ENCODE results near the gene SIX1. TPM values are rescaled to one million over a fixed set of nuclear protein-coding genes. Genes with fewer than 3 reads are reported as not detected.
A peak's percentile ranks its signal among the peaks of the same experiment; 100 is the strongest.

Gene SIX1
- 15.2 and 22.9 TPM in 2 replicates for total RNA-seq (2014; rRNA removed; shearing (Covaris generic); ENCODE audit: low replicate concordance)

GRCh38 chr14:60648934-60649874, at the start of gene SIX1:
Gene SIX1, minus strand, starts transcription at chr14:60649477. Its CDS starts 288 bp downstream, at chr14:60649189.
- in situ Hi-C loops (cut with HindIII; ENCODE audit: low pct_unique_long_range_greater_than_20kb, low sequenced_read_pairs), result loop anchor here (25.0 kb wide), 1 partner anchor 588 kb away; no protein-coding TSS in a partner anchor
- peak; percentile 81 for DNase-seq (ENCODE audit: low read depth)

DNA sequence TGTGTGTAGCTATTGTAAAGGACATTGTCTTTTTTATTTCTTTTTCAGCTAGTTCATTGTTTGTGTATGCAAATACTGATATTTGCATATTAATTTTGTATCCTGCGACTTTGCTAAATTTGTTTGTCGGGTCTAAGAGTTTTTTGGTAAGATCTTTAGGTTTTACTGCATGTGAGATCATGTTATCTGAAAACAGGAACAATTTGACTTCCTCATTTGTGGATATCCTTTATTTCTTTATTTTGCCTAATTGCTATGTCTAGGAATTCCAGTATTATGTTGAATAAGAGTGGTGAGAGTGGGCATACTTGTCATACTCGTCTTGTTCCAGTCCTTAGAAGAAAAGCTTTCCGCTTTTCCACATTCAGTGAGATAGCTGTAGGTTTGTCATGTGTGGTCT, 46.0 kb upstream of the SIX1 start:
- in situ Hi-C loops (cut with HindIII; ENCODE audit: low pct_unique_long_range_greater_than_20kb, low sequenced_read_pairs), result no loop called here
- DNase-seq (ENCODE audit: low read depth), result no peak

GRCh38 chr14:60691383-60692113, 42.3 kb upstream of the SIX1 start:
- in situ Hi-C loops (cut with HindIII; ENCODE audit: low pct_unique_long_range_greater_than_20kb, low sequenced_read_pairs), result no loop called here
- DNase-seq (ENCODE audit: low read depth), result no peak

DNA sequence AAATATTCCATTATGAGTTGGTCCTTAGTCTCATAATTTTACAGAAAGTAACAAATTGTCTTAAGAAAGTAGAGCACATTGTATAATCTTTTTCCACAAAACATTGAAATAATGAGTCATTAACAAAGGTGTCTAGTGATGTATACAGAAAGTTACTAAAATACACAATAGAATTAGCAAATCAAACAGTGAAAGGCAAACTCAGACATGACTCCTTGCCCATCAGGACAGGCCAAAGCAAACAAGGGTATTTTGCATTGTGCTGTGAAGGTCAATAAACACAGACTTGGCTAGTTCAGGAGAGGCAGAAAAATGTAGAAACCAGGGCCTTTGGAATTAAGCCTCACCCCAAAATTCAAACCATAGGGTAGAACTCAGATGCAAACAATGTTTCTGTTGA, 37.6 kb upstream of the SIX1 start:
- in situ Hi-C loops (cut with HindIII; ENCODE audit: low pct_unique_long_range_greater_than_20kb, low sequenced_read_pairs), result no loop called here
- no peak for DNase-seq (ENCODE audit: low read depth)

GRCh38 chr14:60684203-60684602, 34.9 kb upstream of the SIX1 start:
- no peak for DNase-seq (ENCODE audit: low read depth)
- in situ Hi-C loops (cut with HindIII; ENCODE audit: low pct_unique_long_range_greater_than_20kb, low sequenced_read_pairs), result no loop called here

DNA sequence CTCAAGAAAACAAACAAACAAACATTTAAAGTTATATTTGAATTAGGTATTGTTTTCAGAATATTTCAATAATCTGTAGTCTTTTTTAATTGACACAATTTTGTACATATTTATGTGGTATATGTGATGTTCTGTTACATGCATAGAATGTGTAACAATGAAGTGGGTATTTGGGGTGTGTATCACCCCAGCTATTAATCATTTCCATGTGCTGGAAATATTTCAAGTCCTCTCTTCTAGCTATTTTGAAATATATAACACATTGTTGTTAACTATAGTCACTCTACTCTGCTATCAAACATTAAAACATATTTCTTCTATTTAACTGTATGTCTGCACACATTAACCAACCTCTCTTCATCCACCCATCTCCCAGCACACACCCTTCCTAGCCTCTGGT, 32.0 kb upstream of the SIX1 start:
- in situ Hi-C loops (cut with HindIII; ENCODE audit: low pct_unique_long_range_greater_than_20kb, low sequenced_read_pairs), result no loop called here
- no peak for DNase-seq (ENCODE audit: low read depth)

GRCh38 chr14:60680511-60680910, 31.2 kb upstream of the SIX1 start:
- in situ Hi-C loops (cut with HindIII; ENCODE audit: low pct_unique_long_range_greater_than_20kb, low sequenced_read_pairs), result no loop called here
- no peak for DNase-seq (ENCODE audit: low read depth)

DNA sequence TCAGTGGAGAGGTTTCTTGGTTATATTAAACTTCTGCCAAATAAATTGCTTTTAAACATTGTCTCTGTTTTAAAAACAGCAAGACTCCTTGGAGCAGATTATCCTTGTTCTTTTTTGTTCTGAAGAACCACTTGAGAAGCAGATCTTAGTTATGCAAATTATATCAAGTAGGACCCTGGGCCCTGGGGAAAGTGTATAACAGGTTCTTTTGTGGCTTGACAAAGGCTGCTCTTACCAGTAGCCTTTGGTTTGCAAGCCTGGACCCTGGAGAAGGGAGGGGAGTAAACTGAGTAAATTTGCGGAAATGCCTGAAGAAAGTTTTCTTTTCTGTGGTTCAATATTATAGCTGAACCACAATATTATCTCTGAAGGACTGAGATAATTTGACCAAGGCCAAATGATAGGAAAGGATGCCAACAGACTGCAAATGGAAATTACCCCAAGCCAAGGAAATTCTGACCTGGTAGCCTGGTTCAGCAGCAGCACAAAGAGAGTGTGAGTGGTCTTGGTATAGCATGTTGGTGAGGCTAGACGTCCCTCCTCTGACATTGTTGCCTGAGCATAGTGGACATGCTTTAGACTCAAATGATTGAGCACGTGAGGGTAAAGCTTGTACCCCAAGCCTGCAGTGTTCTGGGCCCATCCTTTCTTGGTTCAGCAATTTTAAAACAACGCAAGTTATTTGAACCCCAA, 30.4 kb upstream of the SIX1 start:
- in situ Hi-C loops (cut with HindIII; ENCODE audit: low pct_unique_long_range_greater_than_20kb, low sequenced_read_pairs), result no loop called here
- no peak for DNase-seq (ENCODE audit: low read depth)

GRCh38 chr14:60677701-60678100, 28.4 kb upstream of the SIX1 start:
- in situ Hi-C loops (cut with HindIII; ENCODE audit: low pct_unique_long_range_greater_than_20kb, low sequenced_read_pairs), result no loop called here
- DNase-seq (ENCODE audit: low read depth), result no peak

DNA sequence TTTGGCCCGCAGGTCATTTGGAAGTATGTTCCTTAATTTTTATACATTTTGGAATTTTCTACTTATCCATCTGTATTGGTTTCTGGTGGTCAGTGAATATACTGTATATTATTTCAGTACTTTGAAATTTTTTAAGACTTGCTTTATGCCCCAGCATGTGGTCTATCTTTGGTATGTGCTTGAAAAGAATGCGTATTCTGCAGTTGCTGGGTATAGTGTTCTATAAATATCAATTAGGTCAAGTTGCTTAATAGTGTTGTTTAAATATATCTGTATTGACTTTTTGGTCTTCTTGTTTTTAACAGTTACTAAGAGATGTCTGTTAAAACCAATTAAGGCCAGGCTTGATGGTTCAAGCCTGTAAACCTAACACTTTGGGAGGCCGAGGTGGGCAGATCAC, 21.7 kb upstream of the SIX1 start:
- no peak for DNase-seq (ENCODE audit: low read depth)
- in situ Hi-C loops (cut with HindIII; ENCODE audit: low pct_unique_long_range_greater_than_20kb, low sequenced_read_pairs), result no loop called here

- DNase-seq (ENCODE audit: low read depth), result no peak
- in situ Hi-C loops (cut with HindIII; ENCODE audit: low pct_unique_long_range_greater_than_20kb, low sequenced_read_pairs), result no loop called here
These were observed 19.3 kb upstream of the SIX1 start for GRCh38 chr14:60668431-60669112.

GRCh38 chr14:60665177-60665550, 15.9 kb upstream of the SIX1 start:
- in situ Hi-C loops (cut with HindIII; ENCODE audit: low pct_unique_long_range_greater_than_20kb, low sequenced_read_pairs), result no loop called here
- DNase-seq (ENCODE audit: low read depth), result no peak

GRCh38 chr14:60662982-60663381, 13.7 kb upstream of the SIX1 start:
- in situ Hi-C loops (cut with HindIII; ENCODE audit: low pct_unique_long_range_greater_than_20kb, low sequenced_read_pairs), result no loop called here
- no peak for DNase-seq (ENCODE audit: low read depth)

DNA sequence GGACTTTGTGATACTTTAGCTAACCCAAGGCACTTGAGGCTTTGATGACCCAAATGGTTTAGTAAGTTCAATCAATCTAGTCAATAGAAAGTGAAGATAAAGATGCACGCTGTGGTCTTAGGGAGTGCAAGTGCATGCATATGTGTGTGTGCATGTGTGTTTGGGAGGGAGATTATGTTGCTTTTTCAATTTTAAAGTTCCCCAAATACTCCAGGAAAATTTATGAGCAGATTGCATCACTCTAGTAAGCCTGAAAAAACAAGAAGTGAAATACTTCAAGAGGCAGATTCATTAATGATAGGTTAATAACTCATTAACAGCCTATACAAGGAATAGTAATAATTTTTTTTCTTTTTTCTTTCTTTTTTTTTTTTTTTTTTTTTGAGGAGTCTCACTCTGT, 12.4 kb upstream of the SIX1 start:
- in situ Hi-C loops (cut with HindIII; ENCODE audit: low pct_unique_long_range_greater_than_20kb, low sequenced_read_pairs), result no loop called here
- no peak for DNase-seq (ENCODE audit: low read depth)

DNA sequence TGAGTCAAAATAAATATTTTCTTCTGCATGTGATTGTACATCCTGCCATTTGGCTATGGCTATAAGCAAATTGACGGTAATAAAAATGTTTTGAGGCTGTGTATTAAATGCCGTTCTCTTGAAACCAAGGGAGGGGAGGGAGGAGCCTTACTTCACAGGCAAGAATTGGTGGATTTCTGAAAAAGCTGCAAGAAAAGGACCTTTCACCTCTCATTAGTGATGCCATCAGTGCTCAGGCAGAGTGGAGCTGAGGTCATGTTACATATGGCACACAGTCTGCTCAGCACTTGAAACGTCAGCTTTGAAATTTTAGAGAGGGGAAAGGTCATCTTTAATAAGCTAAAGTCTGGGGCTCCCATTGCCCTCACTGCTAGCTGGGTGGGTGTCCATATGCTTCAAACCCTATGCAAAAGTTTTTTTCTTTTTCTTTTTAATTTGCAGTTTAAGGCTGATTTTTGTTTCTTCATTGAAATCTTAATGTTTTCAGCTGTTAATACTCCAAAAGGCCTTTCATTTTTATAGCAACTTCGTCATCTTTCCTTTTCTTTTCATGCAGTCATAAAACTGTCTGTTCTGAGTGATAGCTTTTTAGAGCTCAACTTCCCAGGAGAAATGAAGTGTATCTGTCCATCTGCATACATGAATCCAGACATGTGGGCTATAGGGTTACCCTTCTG, 9.8 kb upstream of the SIX1 start:
- DNase-seq (ENCODE audit: low read depth), result no peak
- in situ Hi-C loops (cut with HindIII; ENCODE audit: low pct_unique_long_range_greater_than_20kb, low sequenced_read_pairs), result no loop called here

- in situ Hi-C loops (cut with HindIII; ENCODE audit: low pct_unique_long_range_greater_than_20kb, low sequenced_read_pairs), result no loop called here
- DNase-seq (ENCODE audit: low read depth), result no peak
These were observed 9.0 kb upstream of the SIX1 start for GRCh38 chr14:60658211-60658690.

GRCh38 chr14:60657456-60658210, 8.4 kb upstream of the SIX1 start:
- no peak for DNase-seq (ENCODE audit: low read depth)
- in situ Hi-C loops (cut with HindIII; ENCODE audit: low pct_unique_long_range_greater_than_20kb, low sequenced_read_pairs), result no loop called here
